Esophagus squamous epithelium (tissue), 5 donors: Measurements from ENCODE around the gene SMAD5. TPM values are rescaled to one million over a fixed set of nuclear protein-coding genes. Genes with fewer than 3 reads are reported as not detected.

Experiments used
- DNase-seq: peaks from one replicate; lab custom pipeline; 2025; lab: John Stamatoyannopoulos, UW
- H3K27ac ChIP-seq, 4 donors: fragments of 200-600 bp; sonication (generic); one replicate each; pipeline ENCODE4 v1.5.1; 2016 to 2019; ENCODE audit warnings: mild to moderate bottlenecking in 1 of 4
- H3K27me3 ChIP-seq, 4 donors: fragments of 200-600 bp; sonication (generic); 1 replicate in 3 of 4; 2 replicates in 1 of 4; pipeline versions ENCODE4 v1.5.1 to v1.6.0; 2017 to 2021; ENCODE audit warnings: antibody characterized with exemption in 1 of 4
- H3K36me3 ChIP-seq, 3 donors: fragments of 200-600 bp; sonication (generic); one replicate each; pipeline ENCODE4 v1.5.1; 2016 to 2019
- H3K4me1 ChIP-seq, 3 donors: fragments of 200-600 bp; sonication (generic); one replicate each; pipeline ENCODE4 v1.5.1; 2017 to 2019
- H3K4me3 ChIP-seq, 4 donors: fragments of 200-600 bp; sonication (generic); 1 replicate in 3 of 4; 2 replicates in 1 of 4; pipeline ENCODE4 v1.5.1; 2016 to 2019; ENCODE audit warnings: mild to moderate bottlenecking in 2 of 4, moderate library complexity in 1 of 4
- H3K9me3 ChIP-seq, 3 donors: fragments of 200-600 bp; sonication (generic); one replicate each; pipeline ENCODE4 v1.5.1; 2016 to 2019
- CTCF ChIP-seq, 6 experiments: fragments of 450-650 bp in 4 of 6; fragments of 200-600 bp in 2 of 6; sonication (generic) in 2 of 6; IDR thresholded peaks; one replicate each; pipeline ENCODE4 v1.5.1; 2016 to 2019; ENCODE audit warnings: antibody characterized with exemption in 6 of 6, mild to moderate bottlenecking in 4 of 6, moderate library complexity in 4 of 6
- POLR2A ChIP-seq, 4 donors: fragments of 450-650 bp; IDR thresholded peaks; one replicate each; pipeline ENCODE4 v1.6.1; 2017; ENCODE audit warnings: antibody characterized with exemption in 4 of 4, mild to moderate bottlenecking in 4 of 4, moderate library complexity in 3 of 4
- WGBS, 2 donors: methylation state at CpG; one replicate each; pipeline ENCODE4 v1.1.5; 2018; 5-methylcytosine and 5-hydroxymethylcytosine counted together
- intact Hi-C: fragments of 100-400 bp; cut with DNase I; formaldehyde crosslinking; loops from one replicate; pipeline ENCODE4 v1.15.0; 2022
- total RNA-seq, 4 donors: library from RNA; depleted of rRNA; stranded (reverse); fragments of >200 nt; gene quantifications; one replicate each; pipeline ENCODE4 v1.1.0, GENCODE V29; 2016
- donor health status: DM: yes; HTN: yes; CAD: no.

The SMAD5 gene
- total RNA-seq, 4 donors from 2014 or later, result 32.0 to 49.6 (median 38.1) TPM

GRCh38 chr5:136221340-136221739 lies 88.7 kb downstream of the SMAD5 start:
- H3K27ac ChIP-seq, result no peak overlapping the region
- no peaks in the 10 kb centered on the region for H3K36me3 ChIP-seq
- DNase-seq, result no peak
- TF ChIP-seq POLR2A (IDR thresholded peaks at IDR 0.05) (no peak), CTCF (IDR thresholded peaks at IDR 0.05) (no peak)
- peaks cover 0 to 8% (median 0%) of the 10 kb centered on the region in 3 donors for H3K9me3 ChIP-seq
- no peaks in the 10 kb centered on the region for H3K4me1 ChIP-seq
- H3K4me3 ChIP-seq, result no peak overlapping the region
- peaks cover 0 to 33% (median 0%) of the 10 kb centered on the region in 4 donors for H3K27me3 ChIP-seq
- intact Hi-C loops, result no loop called here
- WGBS, 2 donors, result 75 to 100% methylated on average over 1 to 4 of the region's 4 CpGs

- Histone ChIP-seq H3K4me3 (no peak overlapping the region), H3K9me3 (peaks cover 0 to 8% (median 0%) of the 10 kb centered on the region in 3 donors), H3K36me3 (no peaks in the 10 kb centered on the region), H3K27ac (no peak overlapping the region), H3K27me3 (peaks cover 0 to 32% (median 0%) of the 10 kb centered on the region in 4 donors), H3K4me1 (no peaks in the 10 kb centered on the region)
- TF ChIP-seq CTCF (IDR thresholded peaks at IDR 0.05), result no peak
- TF ChIP-seq POLR2A (IDR thresholded peaks at IDR 0.05), result no peak
- no peak for DNase-seq
- 36 to 45% methylated on average over 4 of the region's 4 CpGs for WGBS, 2 donors
- intact Hi-C loops, result no loop called here
Observed at GRCh38 chr5:136222580-136223235, 90.1 kb downstream of the SMAD5 start.

- 20 to 72% methylated on average over 2 of the region's 2 CpGs for WGBS, 2 donors
- H3K4me3 ChIP-seq, result no peak overlapping the region
- peaks cover 0 to 1% (median 0%) of the 10 kb centered on the region in 3 donors for H3K9me3 ChIP-seq
- intact Hi-C loops, result no loop called here
- H3K27me3 ChIP-seq, result peaks cover 0 to 54% (median 0%) of the 10 kb centered on the region in 4 donors
- H3K36me3 ChIP-seq, result no peaks in the 10 kb centered on the region
- no peaks in the 10 kb centered on the region for H3K4me1 ChIP-seq
- H3K27ac ChIP-seq, result no peak overlapping the region
- no peak for DNase-seq
- TF ChIP-seq CTCF (IDR thresholded peaks at IDR 0.05) (no peak), POLR2A (IDR thresholded peaks at IDR 0.05) (no peak)
Observed at GRCh38 chr5:136225796-136226195, 93.2 kb downstream of the SMAD5 start.

- H3K4me3 ChIP-seq, result no peak overlapping the region
- no peaks in the 10 kb centered on the region for H3K9me3 ChIP-seq
- no peaks in the 10 kb centered on the region for H3K36me3 ChIP-seq
- no peaks in the 10 kb centered on the region for H3K4me1 ChIP-seq
- TF ChIP-seq POLR2A (IDR thresholded peaks at IDR 0.05), result no peak
- no peak for TF ChIP-seq CTCF (IDR thresholded peaks at IDR 0.05)
- DNase-seq, result no peak
- H3K27me3 ChIP-seq, result peaks cover 0 to 54% (median 0%) of the 10 kb centered on the region in 4 donors
- 54 to 63% methylated on average over 2 of the region's 2 CpGs for WGBS, 2 donors
- no peak overlapping the region for H3K27ac ChIP-seq
- intact Hi-C loops, result no loop called here
Observed at GRCh38 chr5:136226401-136226800, 93.8 kb downstream of the SMAD5 start.

GRCh38 chr5:136228136-136228757 lies 95.6 kb downstream of the SMAD5 start:
- 44 to 47% methylated on average over 7 of the region's 7 CpGs for WGBS, 2 donors
- H3K4me3 ChIP-seq, result no peak overlapping the region
- H3K27me3 ChIP-seq, result peaks cover 0 to 45% (median 0%) of the 10 kb centered on the region in 4 donors
- H3K36me3 ChIP-seq, result no peaks in the 10 kb centered on the region
- no peaks in the 10 kb centered on the region for H3K9me3 ChIP-seq
- intact Hi-C loops, result no loop called here
- H3K4me1 ChIP-seq, result no peaks in the 10 kb centered on the region
- no peak for TF ChIP-seq CTCF (IDR thresholded peaks at IDR 0.05)
- no peak for DNase-seq
- H3K27ac ChIP-seq, result no peak overlapping the region
